GM23338 (cell line): Measurements from ENCODE around the gene PRKCQ. TPM values are rescaled to one million over a fixed set of nuclear protein-coding genes. Genes with fewer than 3 reads are reported as not detected.

ENCODE experiments used
- ATAC-seq: fragments of 200-7000 bp; cut with Tn5 transposase; 3 replicates; pipeline ENCODE4 v1.9.1; 2020
- DNase-seq: peaks from one replicate; pipeline ENCODE4 v3.0.0-alpha.2; 2015; ENCODE audit warnings: low spot score
- H2AFZ ChIP-seq: fragments of 200-600 bp; sonication (generic); 2 replicates; pipeline ENCODE4 v1.8.0; 2016; ENCODE audit warnings: antibody characterized with exemption, mild to moderate bottlenecking, moderate library complexity
- H3F3A ChIP-seq: fragments of 200-600 bp; sonication (generic); replicated peaks from 2 replicates; pipeline ENCODE4 v1.8.0; 2017; ENCODE audit warnings: antibody characterized with exemption, mixed run types, low read depth
- H3K27ac ChIP-seq: fragments of 200-600 bp; sonication (generic); 2 replicates; pipeline ENCODE4 v1.6.1; 2016; ENCODE audit warnings: low read depth
- H3K27me3 ChIP-seq: fragments of 200-600 bp; sonication (generic); 2 replicates; pipeline ENCODE4 v1.8.0; 2016; ENCODE audit warnings: mild to moderate bottlenecking, mixed run types, moderate library complexity; ENCODE audit not compliant: insufficient read depth
- H3K36me3 ChIP-seq: fragments of 200-600 bp; sonication (generic); 2 replicates; pipeline ENCODE4 v1.8.0; 2016; ENCODE audit warnings: mild to moderate bottlenecking; ENCODE audit not compliant: insufficient read depth
- H3K4me1 ChIP-seq: fragments of 200-600 bp; sonication (generic); 2 replicates; pipeline ENCODE4 v1.8.0; 2016; ENCODE audit warnings: mild to moderate bottlenecking, moderate library complexity; ENCODE audit not compliant: insufficient read depth
- H3K4me2 ChIP-seq: fragments of 200-600 bp; sonication (generic); 2 replicates; pipeline ENCODE4 v1.7.1; 2017; ENCODE audit warnings: mixed run types
- H3K4me3 ChIP-seq: fragments of 200-600 bp; sonication (generic); 2 replicates; pipeline ENCODE4 v1.6.1; 2016; ENCODE audit warnings: mixed run types
- H3K79me2 ChIP-seq: fragments of 200-600 bp; sonication (generic); replicated peaks from 2 replicates; pipeline ENCODE4 v1.8.0; 2017; ENCODE audit warnings: mild to moderate bottlenecking; ENCODE audit not compliant: insufficient read depth
- H3K9me2 ChIP-seq: fragments of 200-600 bp; sonication (generic); 2 replicates; pipeline ENCODE4 v1.8.0; 2017; ENCODE audit not compliant: insufficient read depth
- H4K20me1 ChIP-seq: fragments of 200-600 bp; sonication (generic); replicated peaks from 2 replicates; pipeline ENCODE4 v1.8.0; 2017; ENCODE audit warnings: mild to moderate bottlenecking; ENCODE audit not compliant: insufficient read depth
- H3K27ac Mint-ChIP-seq: 2 replicates; pipeline ENCODE4 v1.8.0; 2020; ENCODE audit warnings: inconsistent platforms, mild to moderate bottlenecking, moderate library complexity, mixed read lengths
- H3K27me3 Mint-ChIP-seq: 3 replicates; pipeline ENCODE4 v1.8.0; 2022; ENCODE audit warnings: low read depth, mild to moderate bottlenecking, moderate library complexity, mixed read lengths, inconsistent platforms; ENCODE audit not compliant: insufficient read depth, poor library complexity
- H3K36me3 Mint-ChIP-seq: 3 replicates; pipeline ENCODE4 v1.8.0; 2021; ENCODE audit warnings: low read depth, mild to moderate bottlenecking, inconsistent platforms, moderate library complexity, mixed read lengths
- H3K4me1 Mint-ChIP-seq: 3 replicates; pipeline ENCODE4 v1.8.0; 2020; ENCODE audit warnings: mild to moderate bottlenecking, inconsistent platforms, mixed read lengths
- H3K4me3 Mint-ChIP-seq: 3 replicates; pipeline ENCODE4 v1.8.0; 2021; ENCODE audit warnings: moderate library complexity, mild to moderate bottlenecking, inconsistent platforms, mixed read lengths
- H3K9me3 Mint-ChIP-seq: 3 replicates; pipeline ENCODE4 v1.8.0; 2020; ENCODE audit warnings: moderate library complexity, mild to moderate bottlenecking, inconsistent platforms, mixed read lengths
- CREB1 ChIP-seq: fragments of 250-450 bp; sonication (Bioruptor Pico); IDR thresholded peaks from 2 replicates; pipeline ENCODE4 v1.5.0; 2020; ENCODE audit warnings: low read depth, mild to moderate bottlenecking, moderate library complexity
- EZH2 ChIP-seq: fragments of 200-600 bp; sonication (generic); IDR thresholded peaks from one replicate; pipeline ENCODE4 v1.8.0; 2017; ENCODE audit warnings: antibody characterized with exemption, mild to moderate bottlenecking, low read depth; ENCODE audit not compliant: unreplicated experiment
- JUNB ChIP-seq: IDR thresholded peaks from one replicate; pipeline ENCODE4 v1.6.1; 2016; ENCODE audit warnings: antibody characterized with exemption; ENCODE audit not compliant: unreplicated experiment
- NANOG ChIP-seq: IDR thresholded peaks from 2 replicates; pipeline ENCODE4 v1.6.1; 2016; ENCODE audit warnings: antibody characterized with exemption, borderline replicate concordance
- POLR2AphosphoS5 ChIP-seq: IDR thresholded peaks from 2 replicates; pipeline ENCODE4 v1.6.1; 2016; ENCODE audit warnings: antibody characterized with exemption, low read depth
- ZNF114 ChIP-seq: fragments of 250-450 bp; sonication (Bioruptor Pico); IDR thresholded peaks from 2 replicates; pipeline ENCODE4 v1.5.0; 2020; ENCODE audit warnings: mild to moderate bottlenecking, moderate library complexity
- polyA plus RNA-seq: library from polyadenylated mRNA; unstranded; fragments of >200 nt; fragmentation: Nextera tagmentation; extraction: Ambion mirVana; gene quantifications from 2 replicates; pipeline ENCODE4 v1.2.1, GENCODE V29; 2016
- total RNA-seq: library from RNA; depleted of rRNA; stranded (reverse); fragments of >200 nt; shearing (Covaris generic); gene quantifications from 2 replicates; pipeline ENCODE4 v1.2.3, GENCODE V29; 2014
- TF ChIP-seq, protein P1 (sequence below): fragments of 250-450 bp; sonication (Bioruptor Pico); IDR thresholded peaks from 2 replicates; pipeline ENCODE4 v1.5.0; 2020; ENCODE audit warnings: mild to moderate bottlenecking, moderate library complexity
- TF ChIP-seq, protein P2 (sequence below): IDR thresholded peaks from 2 replicates; pipeline ENCODE4 v1.6.1; 2016; ENCODE audit warnings: antibody characterized with exemption
- TF ChIP-seq, protein P3 (sequence below), 2 experiments: fragments of 200-600 bp in 1 of 2; sonication (generic) in 1 of 2; conservative IDR thresholded peaks; 2 replicates each; pipeline versions ENCODE4 v1.5.1 to v1.6.1; 2016 to 2017; ENCODE audit warnings: antibody characterized with exemption in 2 of 2, low read depth in 2 of 2, mild to moderate bottlenecking in 2 of 2, moderate library complexity in 1 of 2
- TF ChIP-seq, protein P4 (sequence below): IDR thresholded peaks from one replicate; pipeline ENCODE4 v1.6.1; 2018; ENCODE audit warnings: antibody characterized with exemption; ENCODE audit not compliant: unreplicated experiment

PRKCQ gene
- total and polyA plus RNA-seq, 2 experiments from 2014 or later, result 12.6 to 28.5 TPM

DNA sequence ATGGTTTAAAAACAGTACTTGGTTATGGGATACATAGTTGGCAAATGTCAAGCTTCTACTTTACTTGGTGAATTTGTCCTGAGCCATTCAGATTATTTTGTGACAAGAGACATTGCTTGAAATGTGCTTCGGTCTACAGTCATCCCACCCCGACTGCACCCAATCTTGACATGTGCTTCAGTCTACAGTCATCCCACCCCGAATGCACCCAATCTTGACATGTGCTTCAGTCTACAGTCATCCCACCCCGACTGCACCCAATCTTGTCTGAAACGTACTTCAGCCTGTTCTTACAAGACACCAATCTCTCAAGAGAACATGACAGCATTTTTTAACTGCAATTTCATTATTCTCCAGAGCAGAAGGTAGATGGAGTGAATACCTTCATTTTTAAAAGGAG, 47.8 kb downstream of the PRKCQ start (continued):
- TF ChIP-seq, protein P1, sequence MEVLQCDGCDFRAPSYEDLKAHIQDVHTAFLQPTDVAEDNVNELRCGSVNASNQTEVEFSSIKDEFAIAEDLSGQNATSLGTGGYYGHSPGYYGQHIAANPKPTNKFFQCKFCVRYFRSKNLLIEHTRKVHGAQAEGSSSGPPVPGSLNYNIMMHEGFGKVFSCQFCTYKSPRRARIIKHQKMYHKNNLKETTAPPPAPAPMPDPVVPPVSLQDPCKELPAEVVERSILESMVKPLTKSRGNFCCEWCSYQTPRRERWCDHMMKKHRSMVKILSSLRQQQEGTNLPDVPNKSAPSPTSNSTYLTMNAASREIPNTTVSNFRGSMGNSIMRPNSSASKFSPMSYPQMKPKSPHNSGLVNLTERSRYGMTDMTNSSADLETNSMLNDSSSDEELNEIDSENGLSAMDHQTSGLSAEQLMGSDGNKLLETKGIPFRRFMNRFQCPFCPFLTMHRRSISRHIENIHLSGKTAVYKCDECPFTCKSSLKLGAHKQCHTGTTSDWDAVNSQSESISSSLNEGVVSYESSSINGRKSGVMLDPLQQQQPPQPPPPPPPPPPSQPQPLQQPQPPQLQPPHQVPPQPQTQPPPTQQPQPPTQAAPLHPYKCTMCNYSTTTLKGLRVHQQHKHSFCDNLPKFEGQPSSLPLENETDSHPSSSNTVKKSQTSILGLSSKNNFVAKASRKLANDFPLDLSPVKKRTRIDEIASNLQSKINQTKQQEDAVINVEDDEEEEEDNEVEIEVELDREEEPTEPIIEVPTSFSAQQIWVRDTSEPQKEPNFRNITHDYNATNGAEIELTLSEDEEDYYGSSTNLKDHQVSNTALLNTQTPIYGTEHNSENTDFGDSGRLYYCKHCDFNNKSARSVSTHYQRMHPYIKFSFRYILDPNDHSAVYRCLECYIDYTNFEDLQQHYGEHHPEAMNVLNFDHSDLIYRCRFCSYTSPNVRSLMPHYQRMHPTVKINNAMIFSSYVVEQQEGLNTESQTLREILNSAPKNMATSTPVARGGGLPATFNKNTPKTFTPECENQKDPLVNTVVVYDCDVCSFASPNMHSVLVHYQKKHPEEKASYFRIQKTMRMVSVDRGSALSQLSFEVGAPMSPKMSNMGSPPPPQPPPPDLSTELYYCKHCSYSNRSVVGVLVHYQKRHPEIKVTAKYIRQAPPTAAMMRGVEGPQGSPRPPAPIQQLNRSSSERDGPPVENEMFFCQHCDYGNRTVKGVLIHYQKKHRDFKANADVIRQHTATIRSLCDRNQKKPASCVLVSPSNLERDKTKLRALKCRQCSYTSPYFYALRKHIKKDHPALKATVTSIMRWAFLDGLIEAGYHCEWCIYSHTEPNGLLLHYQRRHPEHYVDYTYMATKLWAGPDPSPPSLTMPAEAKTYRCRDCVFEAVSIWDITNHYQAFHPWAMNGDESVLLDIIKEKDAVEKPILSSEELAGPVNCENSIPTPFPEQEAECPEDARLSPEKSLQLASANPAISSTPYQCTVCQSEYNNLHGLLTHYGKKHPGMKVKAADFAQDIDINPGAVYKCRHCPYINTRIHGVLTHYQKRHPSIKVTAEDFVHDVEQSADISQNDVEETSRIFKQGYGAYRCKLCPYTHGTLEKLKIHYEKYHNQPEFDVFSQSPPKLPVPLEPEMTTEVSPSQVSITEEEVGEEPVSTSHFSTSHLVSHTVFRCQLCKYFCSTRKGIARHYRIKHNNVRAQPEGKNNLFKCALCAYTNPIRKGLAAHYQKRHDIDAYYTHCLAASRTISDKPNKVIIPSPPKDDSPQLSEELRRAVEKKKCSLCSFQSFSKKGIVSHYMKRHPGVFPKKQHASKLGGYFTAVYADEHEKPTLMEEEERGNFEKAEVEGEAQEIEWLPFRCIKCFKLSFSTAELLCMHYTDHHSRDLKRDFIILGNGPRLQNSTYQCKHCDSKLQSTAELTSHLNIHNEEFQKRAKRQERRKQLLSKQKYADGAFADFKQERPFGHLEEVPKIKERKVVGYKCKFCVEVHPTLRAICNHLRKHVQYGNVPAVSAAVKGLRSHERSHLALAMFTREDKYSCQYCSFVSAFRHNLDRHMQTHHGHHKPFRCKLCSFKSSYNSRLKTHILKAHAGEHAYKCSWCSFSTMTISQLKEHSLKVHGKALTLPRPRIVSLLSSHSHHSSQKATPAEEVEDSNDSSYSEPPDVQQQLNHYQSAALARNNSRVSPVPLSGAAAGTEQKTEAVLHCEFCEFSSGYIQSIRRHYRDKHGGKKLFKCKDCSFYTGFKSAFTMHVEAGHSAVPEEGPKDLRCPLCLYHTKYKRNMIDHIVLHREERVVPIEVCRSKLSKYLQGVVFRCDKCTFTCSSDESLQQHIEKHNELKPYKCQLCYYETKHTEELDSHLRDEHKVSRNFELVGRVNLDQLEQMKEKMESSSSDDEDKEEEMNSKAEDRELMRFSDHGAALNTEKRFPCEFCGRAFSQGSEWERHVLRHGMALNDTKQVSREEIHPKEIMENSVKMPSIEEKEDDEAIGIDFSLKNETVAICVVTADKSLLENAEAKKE (CRISPR knock-in tag), result no peak
- TF ChIP-seq, protein P2, sequence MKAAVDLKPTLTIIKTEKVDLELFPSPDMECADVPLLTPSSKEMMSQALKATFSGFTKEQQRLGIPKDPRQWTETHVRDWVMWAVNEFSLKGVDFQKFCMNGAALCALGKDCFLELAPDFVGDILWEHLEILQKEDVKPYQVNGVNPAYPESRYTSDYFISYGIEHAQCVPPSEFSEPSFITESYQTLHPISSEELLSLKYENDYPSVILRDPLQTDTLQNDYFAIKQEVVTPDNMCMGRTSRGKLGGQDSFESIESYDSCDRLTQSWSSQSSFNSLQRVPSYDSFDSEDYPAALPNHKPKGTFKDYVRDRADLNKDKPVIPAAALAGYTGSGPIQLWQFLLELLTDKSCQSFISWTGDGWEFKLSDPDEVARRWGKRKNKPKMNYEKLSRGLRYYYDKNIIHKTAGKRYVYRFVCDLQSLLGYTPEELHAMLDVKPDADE, result no peak
- TF ChIP-seq, protein P3, sequence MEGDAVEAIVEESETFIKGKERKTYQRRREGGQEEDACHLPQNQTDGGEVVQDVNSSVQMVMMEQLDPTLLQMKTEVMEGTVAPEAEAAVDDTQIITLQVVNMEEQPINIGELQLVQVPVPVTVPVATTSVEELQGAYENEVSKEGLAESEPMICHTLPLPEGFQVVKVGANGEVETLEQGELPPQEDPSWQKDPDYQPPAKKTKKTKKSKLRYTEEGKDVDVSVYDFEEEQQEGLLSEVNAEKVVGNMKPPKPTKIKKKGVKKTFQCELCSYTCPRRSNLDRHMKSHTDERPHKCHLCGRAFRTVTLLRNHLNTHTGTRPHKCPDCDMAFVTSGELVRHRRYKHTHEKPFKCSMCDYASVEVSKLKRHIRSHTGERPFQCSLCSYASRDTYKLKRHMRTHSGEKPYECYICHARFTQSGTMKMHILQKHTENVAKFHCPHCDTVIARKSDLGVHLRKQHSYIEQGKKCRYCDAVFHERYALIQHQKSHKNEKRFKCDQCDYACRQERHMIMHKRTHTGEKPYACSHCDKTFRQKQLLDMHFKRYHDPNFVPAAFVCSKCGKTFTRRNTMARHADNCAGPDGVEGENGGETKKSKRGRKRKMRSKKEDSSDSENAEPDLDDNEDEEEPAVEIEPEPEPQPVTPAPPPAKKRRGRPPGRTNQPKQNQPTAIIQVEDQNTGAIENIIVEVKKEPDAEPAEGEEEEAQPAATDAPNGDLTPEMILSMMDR (conservative IDR thresholded peaks at IDR 0.05; ENCODE audit: low read depth in 2 of 2), result no peak
- TF ChIP-seq POLR2AphosphoS5 (no peak), CREB1 (CRISPR knock-in tag) (no peak)

DNA sequence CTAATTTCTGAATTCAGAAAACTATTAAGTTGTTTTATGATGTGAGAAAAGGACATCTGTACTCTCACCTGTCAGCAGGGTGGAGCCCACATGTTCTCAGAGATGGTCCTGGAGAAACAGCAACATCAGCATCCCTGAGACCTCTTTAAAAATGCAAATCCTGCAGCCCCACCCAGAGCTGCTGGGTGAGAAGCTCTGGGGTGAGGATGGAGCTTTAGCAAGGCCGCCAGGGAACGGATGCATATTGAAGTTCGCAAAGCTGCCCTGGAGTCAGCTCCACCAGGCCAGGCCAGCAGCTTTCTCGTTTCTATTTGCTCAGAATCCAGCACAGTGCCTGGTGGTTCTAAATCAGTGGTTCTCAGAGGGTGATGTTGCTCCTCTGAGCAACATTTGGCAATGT, 49.1 kb downstream of the PRKCQ start:
- no peaks in the 10 kb centered on the region for H3K9me3 Mint-ChIP-seq
- H4K20me1 ChIP-seq, result peaks cover 3% of the 10 kb centered on the region
- H3K27me3 Mint-ChIP-seq, result peaks cover 1% of the 10 kb centered on the region
- no peak overlapping the region for H3K27ac Mint-ChIP-seq
- H2AFZ ChIP-seq, result no peak overlapping the region
- no peak overlapping the region for H3K4me3 Mint-ChIP-seq
- H3K4me1 ChIP-seq, result peaks cover 6% of the 10 kb centered on the region; the same call in 1 of the 2 replicates
- no peak overlapping the region for H3K27ac ChIP-seq
- no peaks in the 10 kb centered on the region for H3K27me3 ChIP-seq
- H3F3A ChIP-seq, result no peaks in the 10 kb centered on the region
- peak; percentile 68 for ATAC-seq
- no peak overlapping the region for H3K4me3 ChIP-seq
- peaks cover 11% of the 10 kb centered on the region for H3K4me1 Mint-ChIP-seq
- H3K9me2 ChIP-seq, result no peaks in the 10 kb centered on the region
- H3K36me3 ChIP-seq, result no peaks in the 10 kb centered on the region
- H3K4me2 ChIP-seq, result no peak overlapping the region
- peaks cover 14% of the 10 kb centered on the region for H3K79me2 ChIP-seq
- DNase-seq, result no peak
- H3K36me3 Mint-ChIP-seq, result no peaks in the 10 kb centered on the region; the same call in 2 of the 3 replicates
- TF ChIP-seq NANOG (no peak), POLR2AphosphoS5 (no peak), EZH2 (no peak), ZNF114 (CRISPR knock-in tag) (no peak), JUNB (no peak)
- TF ChIP-seq, protein P4, sequence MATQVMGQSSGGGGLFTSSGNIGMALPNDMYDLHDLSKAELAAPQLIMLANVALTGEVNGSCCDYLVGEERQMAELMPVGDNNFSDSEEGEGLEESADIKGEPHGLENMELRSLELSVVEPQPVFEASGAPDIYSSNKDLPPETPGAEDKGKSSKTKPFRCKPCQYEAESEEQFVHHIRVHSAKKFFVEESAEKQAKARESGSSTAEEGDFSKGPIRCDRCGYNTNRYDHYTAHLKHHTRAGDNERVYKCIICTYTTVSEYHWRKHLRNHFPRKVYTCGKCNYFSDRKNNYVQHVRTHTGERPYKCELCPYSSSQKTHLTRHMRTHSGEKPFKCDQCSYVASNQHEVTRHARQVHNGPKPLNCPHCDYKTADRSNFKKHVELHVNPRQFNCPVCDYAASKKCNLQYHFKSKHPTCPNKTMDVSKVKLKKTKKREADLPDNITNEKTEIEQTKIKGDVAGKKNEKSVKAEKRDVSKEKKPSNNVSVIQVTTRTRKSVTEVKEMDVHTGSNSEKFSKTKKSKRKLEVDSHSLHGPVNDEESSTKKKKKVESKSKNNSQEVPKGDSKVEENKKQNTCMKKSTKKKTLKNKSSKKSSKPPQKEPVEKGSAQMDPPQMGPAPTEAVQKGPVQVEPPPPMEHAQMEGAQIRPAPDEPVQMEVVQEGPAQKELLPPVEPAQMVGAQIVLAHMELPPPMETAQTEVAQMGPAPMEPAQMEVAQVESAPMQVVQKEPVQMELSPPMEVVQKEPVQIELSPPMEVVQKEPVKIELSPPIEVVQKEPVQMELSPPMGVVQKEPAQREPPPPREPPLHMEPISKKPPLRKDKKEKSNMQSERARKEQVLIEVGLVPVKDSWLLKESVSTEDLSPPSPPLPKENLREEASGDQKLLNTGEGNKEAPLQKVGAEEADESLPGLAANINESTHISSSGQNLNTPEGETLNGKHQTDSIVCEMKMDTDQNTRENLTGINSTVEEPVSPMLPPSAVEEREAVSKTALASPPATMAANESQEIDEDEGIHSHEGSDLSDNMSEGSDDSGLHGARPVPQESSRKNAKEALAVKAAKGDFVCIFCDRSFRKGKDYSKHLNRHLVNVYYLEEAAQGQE, result no peak
- TF ChIP-seq, protein P3 (conservative IDR thresholded peaks at IDR 0.05; ENCODE audit: low read depth in 2 of 2), result no peak
